Sigmoid colon (tissue), 4 donors: ENCODE results near the gene PGLYRP1.

ENCODE experiments used
- EP300 ChIP-seq, 4 donors: sonication (generic); formaldehyde crosslinking; IDR thresholded peaks; one replicate each; pipeline ENCODE4 v1.6.1; 2017; ENCODE audit warnings: antibody characterized with exemption in 4 of 4
- POLR2A ChIP-seq, 2 donors: fragments of 450-650 bp; IDR thresholded peaks; one replicate each; pipeline ENCODE4 v1.6.1; 2016; ENCODE audit warnings: antibody characterized with exemption in 2 of 2, mild to moderate bottlenecking in 2 of 2, moderate library complexity in 2 of 2
- TF ChIP-seq, protein P1 (sequence below), 4 experiments: fragments of 450-650 bp in 3 of 4; fragments of 200-600 bp in 1 of 4; IDR thresholded peaks; one replicate each; pipeline ENCODE4 v1.5.1; 2016 to 2019; ENCODE audit warnings: antibody characterized with exemption in 4 of 4, mild to moderate bottlenecking in 3 of 4, moderate library complexity in 2 of 4

DNA sequence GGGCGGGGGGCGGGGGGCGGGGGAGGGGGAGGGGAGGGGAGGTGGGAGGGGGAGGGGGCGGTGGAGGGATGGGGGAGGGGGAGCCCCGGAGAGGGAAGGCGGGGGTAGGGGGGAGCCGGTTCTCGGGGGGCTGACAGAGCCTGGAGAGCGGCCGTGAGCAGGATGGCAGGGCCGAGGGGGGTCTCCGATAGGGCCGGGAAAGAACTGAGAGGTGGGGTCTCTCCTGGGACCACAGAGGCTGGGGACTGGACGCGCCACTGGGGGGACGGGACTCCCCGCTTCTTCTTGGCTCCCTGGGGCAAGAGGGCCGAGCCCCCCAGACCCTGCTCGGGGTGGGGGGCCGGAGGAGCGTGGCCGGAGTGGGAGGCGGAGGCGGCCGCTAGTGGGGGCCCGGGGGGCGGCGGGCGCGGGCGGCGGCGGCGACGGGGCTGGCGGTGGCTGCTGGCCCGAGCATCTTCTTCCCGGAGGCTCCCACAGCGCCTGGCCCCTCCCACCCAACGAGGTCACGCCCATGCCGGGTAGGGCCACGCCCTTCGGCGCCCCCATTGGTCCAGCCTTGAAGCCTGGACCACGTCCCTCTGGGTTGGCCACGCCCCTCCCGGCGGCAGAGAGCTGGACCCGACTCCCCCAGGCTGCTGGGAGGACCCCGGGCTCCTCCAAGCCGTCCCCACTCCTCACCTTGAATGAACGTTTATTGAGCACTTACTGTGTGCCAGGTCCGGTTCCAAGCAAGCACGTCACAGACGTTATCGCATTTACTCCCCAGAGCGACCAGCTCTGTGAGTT, 49.1 kb downstream of the PGLYRP1 start, which contains the start of gene NOVA2:
- TF ChIP-seq EP300 (IDR thresholded peaks at IDR 0.05) (no peak), POLR2A (IDR thresholded peaks at IDR 0.05) (no peak)
- TF ChIP-seq, protein P1, sequence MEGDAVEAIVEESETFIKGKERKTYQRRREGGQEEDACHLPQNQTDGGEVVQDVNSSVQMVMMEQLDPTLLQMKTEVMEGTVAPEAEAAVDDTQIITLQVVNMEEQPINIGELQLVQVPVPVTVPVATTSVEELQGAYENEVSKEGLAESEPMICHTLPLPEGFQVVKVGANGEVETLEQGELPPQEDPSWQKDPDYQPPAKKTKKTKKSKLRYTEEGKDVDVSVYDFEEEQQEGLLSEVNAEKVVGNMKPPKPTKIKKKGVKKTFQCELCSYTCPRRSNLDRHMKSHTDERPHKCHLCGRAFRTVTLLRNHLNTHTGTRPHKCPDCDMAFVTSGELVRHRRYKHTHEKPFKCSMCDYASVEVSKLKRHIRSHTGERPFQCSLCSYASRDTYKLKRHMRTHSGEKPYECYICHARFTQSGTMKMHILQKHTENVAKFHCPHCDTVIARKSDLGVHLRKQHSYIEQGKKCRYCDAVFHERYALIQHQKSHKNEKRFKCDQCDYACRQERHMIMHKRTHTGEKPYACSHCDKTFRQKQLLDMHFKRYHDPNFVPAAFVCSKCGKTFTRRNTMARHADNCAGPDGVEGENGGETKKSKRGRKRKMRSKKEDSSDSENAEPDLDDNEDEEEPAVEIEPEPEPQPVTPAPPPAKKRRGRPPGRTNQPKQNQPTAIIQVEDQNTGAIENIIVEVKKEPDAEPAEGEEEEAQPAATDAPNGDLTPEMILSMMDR (IDR thresholded peaks at IDR 0.05) = no peak
